Measurements from ENCODE around the gene LRRC7. TPM values are rescaled to one million over a fixed set of nuclear protein-coding genes. Genes with fewer than 3 reads are reported as not detected.

The LRRC7 gene
- total RNA-seq, 2 donors from 2014 or later = not detected

GRCh38 chr1:69994241-69994640 lies 426.5 kb downstream of the LRRC7 start:
- H3K9me3 ChIP-seq (ENCODE audit: control insufficient read depth, low read length, poor library complexity, severe bottlenecking) = no peaks in the 10 kb centered on the region
- no peaks in the 10 kb centered on the region for H3K36me3 Mint-ChIP-seq (ENCODE audit: low read depth)
- H3K4me3 Mint-ChIP-seq = no peak overlapping the region
- DNase-seq (no peak), ATAC-seq (no peak)
- H3K4me1 Mint-ChIP-seq = no peaks in the 10 kb centered on the region
- no peak overlapping the region for H3K27ac Mint-ChIP-seq
- no peaks in the 10 kb centered on the region for H3K27me3 Mint-ChIP-seq

GRCh38 chr1:69998847-69999246 lies 431.1 kb downstream of the LRRC7 start:
- no peak for ATAC-seq
- Mint-ChIP-seq H3K4me3 (no peak overlapping the region), H3K27ac (no peak overlapping the region), H3K27me3 (no peaks in the 10 kb centered on the region), H3K4me1 (no peaks in the 10 kb centered on the region), H3K36me3 (ENCODE audit: low read depth) (no peaks in the 10 kb centered on the region)
- DNase-seq = no peak
- H3K9me3 ChIP-seq (ENCODE audit: control insufficient read depth, low read length, poor library complexity, severe bottlenecking) = no peaks in the 10 kb centered on the region

DNA sequence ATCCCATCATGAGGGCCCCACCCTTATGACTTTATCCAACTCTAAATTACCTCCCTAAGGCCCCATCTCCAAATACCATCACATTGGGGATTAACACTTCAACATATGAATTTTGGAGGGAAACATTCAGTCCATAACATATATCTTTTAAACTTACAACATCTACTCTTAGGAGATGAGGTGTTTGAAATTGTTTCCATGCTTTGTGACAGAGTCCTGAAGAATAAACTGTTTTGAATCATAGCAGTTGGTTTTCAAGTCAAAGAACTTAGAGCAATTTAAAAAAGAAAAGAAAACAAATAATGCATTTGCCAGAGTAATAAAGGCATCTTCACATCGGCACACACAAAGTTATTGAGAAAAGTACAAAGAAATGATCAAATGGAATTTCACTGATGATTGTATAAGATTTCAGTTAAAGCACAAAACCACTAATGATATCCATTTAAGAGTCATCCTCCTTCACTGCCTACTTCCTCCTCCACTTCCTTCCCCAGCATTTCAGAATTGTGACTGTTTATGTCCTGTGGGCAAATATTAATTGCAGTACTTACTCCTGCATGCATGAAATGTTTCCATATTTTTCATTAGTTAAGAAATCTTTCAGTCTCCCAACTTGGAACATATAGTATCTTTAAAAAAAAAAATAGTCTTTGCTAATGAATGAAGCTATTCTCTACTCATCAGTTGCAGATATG lies 435.6 kb downstream of the LRRC7 start:
- Mint-ChIP-seq H3K27me3 (no peaks in the 10 kb centered on the region), H3K36me3 (ENCODE audit: low read depth) (no peaks in the 10 kb centered on the region), H3K4me1 (no peaks in the 10 kb centered on the region), H3K4me3 (no peak overlapping the region), H3K27ac (no peak overlapping the region)
- no peaks in the 10 kb centered on the region for H3K9me3 ChIP-seq (ENCODE audit: control insufficient read depth, low read length, poor library complexity, severe bottlenecking)
- no peak for ATAC-seq
- no peak for DNase-seq

GRCh38 chr1:70005386-70006034 lies 437.8 kb downstream of the LRRC7 start:
- Mint-ChIP-seq H3K36me3 (ENCODE audit: low read depth) (no peaks in the 10 kb centered on the region), H3K27me3 (no peaks in the 10 kb centered on the region), H3K27ac (no peak overlapping the region), H3K4me1 (no peaks in the 10 kb centered on the region), H3K4me3 (no peak overlapping the region)
- DNase-seq = no peak
- H3K9me3 ChIP-seq (ENCODE audit: control insufficient read depth, low read length, poor library complexity, severe bottlenecking) = no peaks in the 10 kb centered on the region
- no peak for ATAC-seq

DNA sequence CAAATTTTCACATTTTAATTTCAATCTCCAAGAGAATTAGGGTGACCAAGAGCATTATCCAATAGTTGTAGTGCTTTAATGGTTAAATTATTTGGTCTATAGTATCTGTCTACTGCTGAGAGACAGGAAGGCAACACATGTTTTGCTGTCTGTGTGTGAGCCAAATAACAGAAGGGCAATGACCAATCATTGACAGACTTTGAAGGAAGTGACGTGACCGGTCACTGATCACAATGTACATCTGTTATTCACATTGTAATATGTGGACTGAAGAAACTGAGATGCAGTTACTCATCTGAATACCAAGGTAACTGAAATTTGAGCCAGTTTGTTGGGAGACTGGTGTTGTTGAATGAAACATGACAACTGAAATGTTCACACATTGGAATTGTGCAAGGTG lies 440.9 kb downstream of the LRRC7 start:
- H3K4me1 Mint-ChIP-seq = no peaks in the 10 kb centered on the region
- H3K36me3 Mint-ChIP-seq (ENCODE audit: low read depth) = no peaks in the 10 kb centered on the region
- no peak for DNase-seq
- H3K4me3 Mint-ChIP-seq = no peak overlapping the region
- ATAC-seq = no peak
- no peaks in the 10 kb centered on the region for H3K9me3 ChIP-seq (ENCODE audit: control insufficient read depth, low read length, poor library complexity, severe bottlenecking)
- no peak overlapping the region for H3K27ac Mint-ChIP-seq
- no peaks in the 10 kb centered on the region for H3K27me3 Mint-ChIP-seq

DNA sequence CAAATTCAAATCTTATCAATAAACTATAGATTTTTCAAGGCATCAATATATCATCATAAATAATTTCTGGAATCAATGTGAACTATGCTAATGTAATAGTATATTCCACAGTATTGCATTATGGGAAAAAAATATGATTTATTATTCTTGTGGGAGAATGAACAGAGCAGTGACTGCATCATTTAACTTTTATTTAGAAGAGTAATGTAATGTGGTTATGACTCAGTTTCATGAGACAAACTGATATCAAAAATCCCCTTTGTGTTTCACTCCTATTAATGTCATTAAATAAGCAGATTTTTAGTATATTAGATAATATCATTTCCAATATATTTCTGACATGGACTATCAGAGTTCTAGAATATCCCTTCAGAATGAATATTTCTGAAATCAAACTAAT lies 450.0 kb downstream of the LRRC7 start:
- Mint-ChIP-seq H3K4me3 (no peak overlapping the region), H3K27me3 (no peaks in the 10 kb centered on the region)

DNA sequence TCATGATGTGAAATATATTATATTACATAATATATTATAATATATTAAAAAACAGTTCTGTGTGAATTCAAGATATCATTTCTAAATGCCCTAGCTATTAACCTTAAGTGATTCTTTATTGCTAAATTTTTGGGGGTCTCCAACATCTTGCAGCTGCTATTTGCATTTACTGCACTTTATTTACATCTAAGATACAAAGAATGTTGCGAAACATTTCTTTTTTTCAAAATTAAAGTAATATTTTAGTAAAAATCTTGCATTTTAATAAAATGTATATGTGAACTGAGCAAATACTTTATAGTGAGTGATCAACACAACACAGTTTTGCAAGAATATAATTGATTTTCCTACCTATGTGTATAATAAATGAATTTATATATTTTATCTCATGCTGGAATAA lies 456.6 kb downstream of the LRRC7 start:
- H3K36me3 Mint-ChIP-seq (ENCODE audit: low read depth) = no peaks in the 10 kb centered on the region
- DNase-seq (no peak), ATAC-seq (no peak)
- H3K9me3 ChIP-seq (ENCODE audit: control insufficient read depth, low read length, poor library complexity, severe bottlenecking) = no peaks in the 10 kb centered on the region
- no peak overlapping the region for H3K4me3 Mint-ChIP-seq
- no peak overlapping the region for H3K27ac Mint-ChIP-seq
- no peaks in the 10 kb centered on the region for H3K4me1 Mint-ChIP-seq
- no peaks in the 10 kb centered on the region for H3K27me3 Mint-ChIP-seq

More for the DNA sequence above, 450.0 kb downstream of the LRRC7 start:
- no peak for DNase-seq
- no peak for ATAC-seq
- no peaks in the 10 kb centered on the region for H3K36me3 Mint-ChIP-seq (ENCODE audit: low read depth)
- no peaks in the 10 kb centered on the region for H3K9me3 ChIP-seq (ENCODE audit: control insufficient read depth, low read length, poor library complexity, severe bottlenecking)
- no peak overlapping the region for H3K27ac Mint-ChIP-seq
- no peaks in the 10 kb centered on the region for H3K4me1 Mint-ChIP-seq

GRCh38 chr1:70025052-70025451 lies 457.3 kb downstream of the LRRC7 start:
- DNase-seq = no peak
- Mint-ChIP-seq H3K36me3 (ENCODE audit: low read depth) (no peaks in the 10 kb centered on the region), H3K27ac (no peak overlapping the region), H3K27me3 (no peaks in the 10 kb centered on the region), H3K4me3 (no peak overlapping the region), H3K4me1 (no peaks in the 10 kb centered on the region)
- ATAC-seq = no peak
- no peaks in the 10 kb centered on the region for H3K9me3 ChIP-seq (ENCODE audit: control insufficient read depth, low read length, poor library complexity, severe bottlenecking)

GRCh38 chr1:70025846-70026245 lies 458.1 kb downstream of the LRRC7 start:
- no peak for DNase-seq
- no peaks in the 10 kb centered on the region for H3K27me3 Mint-ChIP-seq

DNA sequence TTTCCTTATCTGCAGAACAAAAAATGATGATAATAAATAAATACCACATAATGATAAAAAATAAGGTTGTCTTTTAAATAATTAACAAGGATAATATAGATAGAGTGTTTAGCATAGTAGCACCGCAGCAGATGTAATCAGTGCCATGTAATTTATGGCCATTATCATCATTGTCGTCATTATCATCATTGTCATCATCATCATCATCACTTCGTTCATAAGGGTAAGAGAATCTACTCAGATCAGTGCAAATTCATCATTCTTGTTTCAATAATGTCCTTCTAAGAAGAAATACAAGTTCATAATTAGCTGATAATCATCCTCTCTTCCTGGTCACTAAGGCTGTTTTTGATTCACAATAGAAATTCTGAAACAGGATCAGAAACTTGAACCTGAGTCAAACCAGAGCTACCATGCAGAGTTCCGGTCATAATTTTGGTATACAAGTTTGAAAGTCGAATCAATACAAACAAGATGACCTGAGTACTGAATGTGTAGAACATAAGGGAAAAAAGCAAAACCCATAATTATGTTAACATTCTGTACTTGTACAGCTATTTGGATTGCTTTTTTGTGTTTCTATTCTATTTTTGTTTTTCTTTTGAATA lies 465.6 kb downstream of the LRRC7 start:
- no peaks in the 10 kb centered on the region for H3K36me3 Mint-ChIP-seq (ENCODE audit: low read depth)
- H3K4me3 Mint-ChIP-seq = no peak overlapping the region
- no peaks in the 10 kb centered on the region for H3K9me3 ChIP-seq (ENCODE audit: control insufficient read depth, low read length, poor library complexity, severe bottlenecking)
- ATAC-seq (no peak), DNase-seq (no peak)
- no peak overlapping the region for H3K27ac Mint-ChIP-seq
- H3K27me3 Mint-ChIP-seq = no peaks in the 10 kb centered on the region
- H3K4me1 Mint-ChIP-seq = no peaks in the 10 kb centered on the region

More at GRCh38 chr1:70025846-70026245, 458.1 kb downstream of the LRRC7 start:
- Mint-ChIP-seq H3K4me1 (no peaks in the 10 kb centered on the region), H3K27ac (no peak overlapping the region), H3K4me3 (no peak overlapping the region), H3K36me3 (ENCODE audit: low read depth) (no peaks in the 10 kb centered on the region)
- ATAC-seq = no peak
- no peaks in the 10 kb centered on the region for H3K9me3 ChIP-seq (ENCODE audit: control insufficient read depth, low read length, poor library complexity, severe bottlenecking)

DNA sequence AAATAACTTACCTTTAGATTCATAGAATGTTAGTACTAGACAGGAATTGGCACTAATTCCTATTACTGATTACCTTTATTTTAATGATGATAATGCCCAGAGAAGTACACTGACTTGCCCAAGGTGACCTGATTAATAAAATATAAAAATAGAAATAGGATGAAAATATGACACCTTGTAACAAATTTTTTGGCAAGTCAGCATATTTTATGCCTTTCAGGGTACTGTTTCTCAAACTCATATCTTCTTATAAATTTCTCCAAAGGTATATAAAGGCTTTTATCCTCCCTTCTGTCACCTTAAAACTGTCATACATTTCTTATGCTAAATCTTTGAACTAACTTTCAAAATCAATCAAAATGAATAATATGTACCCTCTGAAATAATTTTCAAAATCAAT lies 466.2 kb downstream of the LRRC7 start:
- Mint-ChIP-seq H3K27ac (no peak overlapping the region), H3K4me1 (no peaks in the 10 kb centered on the region), H3K27me3 (no peaks in the 10 kb centered on the region), H3K36me3 (ENCODE audit: low read depth) (no peaks in the 10 kb centered on the region), H3K4me3 (no peak overlapping the region)
- ATAC-seq = no peak
- H3K9me3 ChIP-seq (ENCODE audit: control insufficient read depth, low read length, poor library complexity, severe bottlenecking) = no peaks in the 10 kb centered on the region
- no peak for DNase-seq

GRCh38 chr1:70034403-70034802 lies 466.7 kb downstream of the LRRC7 start:
- ATAC-seq (no peak), DNase-seq (no peak)
- Mint-ChIP-seq H3K36me3 (ENCODE audit: low read depth) (no peaks in the 10 kb centered on the region), H3K4me3 (no peak overlapping the region), H3K27ac (no peak overlapping the region), H3K4me1 (no peaks in the 10 kb centered on the region), H3K27me3 (no peaks in the 10 kb centered on the region)
- H3K9me3 ChIP-seq (ENCODE audit: control insufficient read depth, low read length, poor library complexity, severe bottlenecking) = no peaks in the 10 kb centered on the region

GRCh38 chr1:70038025-70038424 lies 470.3 kb downstream of the LRRC7 start:
- no peak overlapping the region for H3K27ac Mint-ChIP-seq
- no peak for DNase-seq
- H3K36me3 Mint-ChIP-seq (ENCODE audit: low read depth) = no peaks in the 10 kb centered on the region
- no peak for ATAC-seq
- H3K4me3 Mint-ChIP-seq = no peak overlapping the region
- no peaks in the 10 kb centered on the region for H3K9me3 ChIP-seq (ENCODE audit: control insufficient read depth, low read length, poor library complexity, severe bottlenecking)
- no peaks in the 10 kb centered on the region for H3K27me3 Mint-ChIP-seq
- H3K4me1 Mint-ChIP-seq = no peaks in the 10 kb centered on the region

DNA sequence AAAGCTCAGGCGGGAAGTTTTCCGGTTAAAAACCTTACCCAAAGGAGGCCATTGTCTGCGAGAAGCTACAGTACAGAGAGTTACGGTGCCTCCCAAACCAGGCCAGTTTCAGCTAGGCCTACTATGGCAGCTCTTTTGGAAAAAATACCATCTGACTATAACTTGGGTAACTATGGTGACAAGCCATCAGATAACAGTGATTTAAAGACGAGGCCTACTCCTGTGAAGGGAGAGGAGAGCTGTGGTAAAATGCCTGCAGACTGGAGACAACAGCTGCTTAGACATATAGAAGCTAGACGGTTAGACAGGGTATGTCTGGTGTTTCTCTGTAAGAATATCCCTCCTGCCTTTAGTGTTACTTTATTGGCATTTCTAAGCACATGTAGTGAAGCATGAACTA lies 471.8 kb downstream of the LRRC7 start:
- H3K27ac Mint-ChIP-seq = no peak overlapping the region

More for the DNA sequence above, 471.8 kb downstream of the LRRC7 start:
- DNase-seq (no peak), ATAC-seq (no peak)
- Mint-ChIP-seq H3K4me3 (no peak overlapping the region), H3K4me1 (no peaks in the 10 kb centered on the region), H3K27me3 (no peaks in the 10 kb centered on the region), H3K36me3 (ENCODE audit: low read depth) (no peaks in the 10 kb centered on the region)
- no peaks in the 10 kb centered on the region for H3K9me3 ChIP-seq (ENCODE audit: control insufficient read depth, low read length, poor library complexity, severe bottlenecking)
